Measurements from ENCODE around the gene ATP2C2. TPM values are rescaled to one million over a fixed set of nuclear protein-coding genes. Genes with fewer than 3 reads are reported as not detected.
A peak's percentile ranks its signal among the peaks of the same experiment; 100 is the strongest.
"Not testable (repeated sequence)": the region's sequence is repeated elsewhere in the genome, so short reads cannot be mapped to it uniquely, and the experiment has no call there.

Gene ATP2C2
- total RNA-seq, 4 donors from 2014 or later, result 138 to 3,342 (median 155) TPM

DNA sequence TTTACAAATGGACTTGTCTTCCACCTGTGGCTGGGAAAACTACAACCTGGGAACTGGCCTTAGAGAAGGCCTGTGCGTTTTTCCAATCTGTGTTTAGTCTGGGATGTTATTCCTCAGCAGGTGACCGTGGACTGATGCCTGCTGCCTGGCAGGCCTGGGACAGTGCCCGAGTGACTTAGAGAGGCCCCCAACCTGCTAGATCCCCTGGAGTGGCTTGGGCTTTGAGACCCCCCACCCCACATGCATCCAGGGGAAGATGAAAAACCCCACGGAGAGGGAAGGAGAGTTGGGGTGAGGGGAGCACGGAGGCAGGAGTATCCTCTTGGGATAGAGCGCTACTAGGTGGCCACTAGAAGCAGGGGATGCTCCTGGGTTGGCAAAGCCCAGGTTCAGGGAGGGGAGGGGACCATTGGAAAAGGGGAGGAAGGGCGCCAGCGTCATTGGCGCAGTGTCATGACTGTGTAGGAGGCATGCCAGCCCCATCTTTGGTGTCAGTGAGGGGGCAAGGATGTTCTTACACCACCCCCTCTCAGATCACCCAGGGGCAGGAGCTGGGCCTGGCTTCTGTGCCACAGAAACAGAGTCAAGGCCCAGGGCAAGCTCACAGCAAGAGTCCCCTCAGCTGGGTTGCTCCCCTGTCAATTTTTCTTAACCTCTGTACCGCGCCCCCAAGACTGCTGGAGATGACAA, 82.0 kb downstream of the ATP2C2 start:
- intact Hi-C loops (cut with DNase I; ENCODE audit: low total_unique reads), result no loop called here
- 92% methylated on average over 11 of the region's 11 CpGs; no CpG with 5 or more reads in 1 of the 2 donors for WGBS, 2 donors (ENCODE audit: low coverage in 1 of 2)
- no peaks in the 10 kb centered on the region for H3K9me3 ChIP-seq
- in situ Hi-C loops (cut with MboI; ENCODE audit: low pct_ligation_motif_present in 1 of 4, low pct_unique_long_range_greater_than_20kb in 1 of 4, low sequenced_read_pairs in 3 of 4), result no loop called here
- no peaks in the 10 kb centered on the region for H3K4me1 ChIP-seq
- DNase-seq, result no peak
- peak overlapping the region in 3 of 4 donors; percentile 23 to 52 (median 31) for H3K27ac ChIP-seq
- no peaks in the 10 kb centered on the region for H3K27me3 ChIP-seq
- no peak overlapping the region for H3K4me3 ChIP-seq
- no peaks in the 10 kb centered on the region for H3K36me3 ChIP-seq
- TF ChIP-seq, protein P1, sequence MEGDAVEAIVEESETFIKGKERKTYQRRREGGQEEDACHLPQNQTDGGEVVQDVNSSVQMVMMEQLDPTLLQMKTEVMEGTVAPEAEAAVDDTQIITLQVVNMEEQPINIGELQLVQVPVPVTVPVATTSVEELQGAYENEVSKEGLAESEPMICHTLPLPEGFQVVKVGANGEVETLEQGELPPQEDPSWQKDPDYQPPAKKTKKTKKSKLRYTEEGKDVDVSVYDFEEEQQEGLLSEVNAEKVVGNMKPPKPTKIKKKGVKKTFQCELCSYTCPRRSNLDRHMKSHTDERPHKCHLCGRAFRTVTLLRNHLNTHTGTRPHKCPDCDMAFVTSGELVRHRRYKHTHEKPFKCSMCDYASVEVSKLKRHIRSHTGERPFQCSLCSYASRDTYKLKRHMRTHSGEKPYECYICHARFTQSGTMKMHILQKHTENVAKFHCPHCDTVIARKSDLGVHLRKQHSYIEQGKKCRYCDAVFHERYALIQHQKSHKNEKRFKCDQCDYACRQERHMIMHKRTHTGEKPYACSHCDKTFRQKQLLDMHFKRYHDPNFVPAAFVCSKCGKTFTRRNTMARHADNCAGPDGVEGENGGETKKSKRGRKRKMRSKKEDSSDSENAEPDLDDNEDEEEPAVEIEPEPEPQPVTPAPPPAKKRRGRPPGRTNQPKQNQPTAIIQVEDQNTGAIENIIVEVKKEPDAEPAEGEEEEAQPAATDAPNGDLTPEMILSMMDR (IDR thresholded peaks at IDR 0.05), result no peak
- no peak for TF ChIP-seq POLR2A (IDR thresholded peaks at IDR 0.05)
- no peak for TF ChIP-seq EP300 (IDR thresholded peaks at IDR 0.05; ENCODE audit: low read depth)
- TF ChIP-seq POLR2AphosphoS5 (IDR thresholded peaks at IDR 0.05), result no peak

DNA sequence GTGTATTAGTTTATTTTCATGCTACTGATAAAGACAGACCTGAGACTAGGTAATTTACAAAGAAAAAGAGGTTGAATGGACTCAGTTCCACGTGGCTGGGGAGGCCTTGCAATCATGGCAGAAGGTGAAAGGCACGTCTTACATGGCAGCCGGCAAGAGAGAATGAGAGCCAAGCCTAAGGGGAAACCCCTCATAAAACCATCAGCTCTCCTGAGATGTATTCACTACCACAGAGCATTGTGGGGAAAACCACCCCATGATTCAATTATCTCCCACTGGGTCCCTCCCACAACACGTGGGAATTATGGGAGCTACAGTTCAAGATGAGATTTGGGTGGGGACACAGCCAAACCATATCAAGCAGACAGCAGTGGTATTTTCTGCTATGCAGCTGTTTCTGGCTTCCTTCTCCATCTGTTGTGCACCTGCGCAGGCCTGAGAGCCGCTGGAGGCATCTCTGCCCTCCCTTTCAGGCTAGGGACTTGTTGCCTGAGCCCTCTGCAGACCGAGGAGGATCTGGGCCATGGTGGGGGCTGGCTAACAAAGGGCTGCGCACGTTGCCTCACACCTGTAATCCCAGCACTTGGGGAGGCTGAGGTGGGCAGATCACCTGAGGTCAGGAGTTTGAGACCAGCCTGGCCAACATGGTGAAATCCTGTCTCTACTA, 82.8 kb downstream of the ATP2C2 start:
- H3K4me1 ChIP-seq; H3K4me3 ChIP-seq; H3K9me3 ChIP-seq; H3K27ac ChIP-seq; H3K36me3 ChIP-seq; intact Hi-C loops (cut with DNase I; ENCODE audit: low total_unique reads); H3K27me3 ChIP-seq; in situ Hi-C loops (cut with MboI; ENCODE audit: low pct_ligation_motif_present in 1 of 4, low pct_unique_long_range_greater_than_20kb in 1 of 4, low sequenced_read_pairs in 3 of 4); DNase-seq: not testable (repeated sequence)
- WGBS, 2 donors (ENCODE audit: low coverage in 1 of 2), result 84 to 87% methylated on average over 3 to 9 of the region's 9 CpGs

DNA sequence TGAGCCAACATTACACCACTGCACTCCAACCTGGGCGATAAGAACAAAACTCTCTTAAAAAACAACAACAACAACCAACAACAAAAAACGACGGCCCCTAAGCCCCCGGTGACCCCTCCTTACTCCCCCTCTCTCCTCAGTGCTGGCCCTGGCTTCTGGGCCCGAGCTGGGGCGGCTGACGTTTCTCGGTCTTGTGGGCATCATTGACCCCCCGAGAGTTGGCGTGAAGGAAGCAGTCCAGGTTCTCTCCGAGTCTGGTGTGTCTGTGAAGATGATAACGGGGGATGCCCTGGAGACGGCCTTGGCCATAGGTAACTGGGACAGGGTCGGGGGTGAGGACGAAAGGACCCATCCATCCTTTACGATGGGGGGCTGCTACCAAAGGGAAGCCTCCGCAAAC, 83.4 kb downstream of the ATP2C2 start:
- H3K4me3 ChIP-seq, result no peak overlapping the region
- H3K27me3 ChIP-seq, result no peaks in the 10 kb centered on the region
- WGBS, 2 donors (ENCODE audit: low coverage in 1 of 2), result 60 to 78% methylated on average over 1 to 17 of the region's 17 CpGs
- H3K9me3 ChIP-seq, result no peaks in the 10 kb centered on the region
- intact Hi-C loops (cut with DNase I; ENCODE audit: low total_unique reads) (no loop called here), in situ Hi-C loops (cut with MboI; ENCODE audit: low pct_ligation_motif_present in 1 of 4, low pct_unique_long_range_greater_than_20kb in 1 of 4, low sequenced_read_pairs in 3 of 4) (no loop called here)
- H3K4me1 ChIP-seq, result no peaks in the 10 kb centered on the region
- DNase-seq, result no peak
- no peaks in the 10 kb centered on the region for H3K36me3 ChIP-seq
- no peak overlapping the region for H3K27ac ChIP-seq
- TF ChIP-seq, protein P1 (IDR thresholded peaks at IDR 0.05), result no peak
- TF ChIP-seq EP300 (IDR thresholded peaks at IDR 0.05; ENCODE audit: low read depth) (no peak), POLR2AphosphoS5 (IDR thresholded peaks at IDR 0.05) (no peak), POLR2A (IDR thresholded peaks at IDR 0.05) (no peak)

DNA sequence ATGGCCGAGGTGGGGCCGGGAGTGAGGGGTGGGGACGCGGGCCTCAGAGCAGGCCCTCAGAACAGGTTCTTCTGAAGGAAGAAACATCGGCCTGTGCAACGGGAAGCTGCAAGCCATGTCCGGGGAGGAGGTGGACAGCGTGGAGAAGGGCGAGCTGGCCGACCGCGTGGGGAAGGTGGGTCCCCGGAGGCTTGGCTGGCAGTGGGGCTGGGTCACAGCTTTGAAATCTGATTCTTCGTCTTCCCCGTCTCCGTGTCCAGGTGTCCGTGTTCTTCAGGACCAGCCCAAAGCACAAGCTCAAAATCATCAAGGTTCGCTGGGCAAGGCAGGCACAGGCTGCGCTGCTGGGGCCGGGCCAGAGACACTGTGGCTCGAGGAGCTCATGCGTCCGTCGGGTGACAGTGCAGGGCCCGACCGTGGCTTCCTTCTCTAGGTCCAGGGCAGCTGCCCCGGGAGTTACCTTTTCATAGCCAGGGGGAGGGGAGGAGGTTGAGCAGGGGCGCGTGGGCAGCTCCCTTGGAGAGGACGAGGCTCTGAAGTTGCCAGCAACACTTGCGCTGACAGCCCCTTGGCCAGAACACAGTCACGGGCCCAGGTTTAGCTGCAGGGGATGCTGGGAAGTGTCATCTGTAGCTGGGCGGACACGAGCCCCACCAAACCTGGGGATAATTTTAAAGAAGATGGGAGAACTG, 84.9 kb downstream of the ATP2C2 start:
- no peak for DNase-seq
- H3K9me3 ChIP-seq, result no peaks in the 10 kb centered on the region
- in situ Hi-C loops (cut with MboI; ENCODE audit: low pct_ligation_motif_present in 1 of 4, low pct_unique_long_range_greater_than_20kb in 1 of 4, low sequenced_read_pairs in 3 of 4) (no loop called here), intact Hi-C loops (cut with DNase I; ENCODE audit: low total_unique reads) (no loop called here)
- H3K36me3 ChIP-seq, result no peaks in the 10 kb centered on the region
- WGBS, 2 donors (ENCODE audit: low coverage in 1 of 2), result 84 to 85% methylated on average over 17 to 34 of the region's 34 CpGs
- H3K4me3 ChIP-seq, result no peak overlapping the region
- H3K27me3 ChIP-seq, result no peaks in the 10 kb centered on the region
- no peak overlapping the region for H3K27ac ChIP-seq
- TF ChIP-seq POLR2A (IDR thresholded peaks at IDR 0.05) (no peak), EP300 (IDR thresholded peaks at IDR 0.05; ENCODE audit: low read depth) (no peak), POLR2AphosphoS5 (IDR thresholded peaks at IDR 0.05) (no peak)
- TF ChIP-seq, protein P1 (IDR thresholded peaks at IDR 0.05), result no peak
- no peaks in the 10 kb centered on the region for H3K4me1 ChIP-seq
